Activated CD4-positive, alpha-beta memory T cell treated with anti-CD3 and anti-CD28 coated beads, Interleukin-2, amount 10 ng/mL, durations not matched to agents 7 days and 5 days (primary cell): ENCODE measurements around the gene TMEM201. TPM values are rescaled to one million over a fixed set of nuclear protein-coding genes. Genes with fewer than 3 reads are reported as not detected.
A peak's percentile ranks its signal among the peaks of the same experiment; 100 is the strongest.

Experiments
- CTCF ChIA-PET: fragments of 350-600 bp; sonication (Branson Sonifier 250); formaldehyde crosslinking; loops from one replicate; lab custom pipeline; 2021; ENCODE audit warnings: antibody characterized with exemption, inconsistent platforms; lab: Charles Lee
- POLR2A ChIA-PET: fragments of 350-600 bp; sonication (Branson Sonifier 250); formaldehyde crosslinking; loops from one replicate; lab custom pipeline; 2021; ENCODE audit warnings: antibody characterized with exemption; lab: Charles Lee
- DNase-seq: peaks from one replicate; pipeline ENCODE4 v3.0.0-alpha.2; 2020
- H3K27ac Mint-ChIP-seq: one replicate; pipeline ENCODE4 v1.8.0; 2021; ENCODE audit warnings: mild to moderate bottlenecking, mixed read lengths
- H3K27me3 Mint-ChIP-seq: one replicate; pipeline ENCODE4 v1.8.0; 2021; ENCODE audit warnings: mixed read lengths
- H3K36me3 Mint-ChIP-seq: one replicate; pipeline ENCODE4 v1.8.0; 2021; ENCODE audit warnings: low read depth, mixed read lengths
- H3K4me1 Mint-ChIP-seq: one replicate; pipeline ENCODE4 v1.8.0; 2021; ENCODE audit warnings: mixed read lengths
- H3K4me3 Mint-ChIP-seq: one replicate; pipeline ENCODE4 v1.8.0; 2021; ENCODE audit warnings: mild to moderate bottlenecking, mixed read lengths
- H3K9me3 Mint-ChIP-seq: one replicate; pipeline ENCODE4 v1.8.0; 2021; ENCODE audit warnings: mixed read lengths
- total RNA-seq, 2 experiments: library from RNA; stranded (reverse); gene quantifications; one replicate each; pipeline ENCODE4 v1.2.3, GENCODE V29; 2021

The TMEM201 gene, protein sequence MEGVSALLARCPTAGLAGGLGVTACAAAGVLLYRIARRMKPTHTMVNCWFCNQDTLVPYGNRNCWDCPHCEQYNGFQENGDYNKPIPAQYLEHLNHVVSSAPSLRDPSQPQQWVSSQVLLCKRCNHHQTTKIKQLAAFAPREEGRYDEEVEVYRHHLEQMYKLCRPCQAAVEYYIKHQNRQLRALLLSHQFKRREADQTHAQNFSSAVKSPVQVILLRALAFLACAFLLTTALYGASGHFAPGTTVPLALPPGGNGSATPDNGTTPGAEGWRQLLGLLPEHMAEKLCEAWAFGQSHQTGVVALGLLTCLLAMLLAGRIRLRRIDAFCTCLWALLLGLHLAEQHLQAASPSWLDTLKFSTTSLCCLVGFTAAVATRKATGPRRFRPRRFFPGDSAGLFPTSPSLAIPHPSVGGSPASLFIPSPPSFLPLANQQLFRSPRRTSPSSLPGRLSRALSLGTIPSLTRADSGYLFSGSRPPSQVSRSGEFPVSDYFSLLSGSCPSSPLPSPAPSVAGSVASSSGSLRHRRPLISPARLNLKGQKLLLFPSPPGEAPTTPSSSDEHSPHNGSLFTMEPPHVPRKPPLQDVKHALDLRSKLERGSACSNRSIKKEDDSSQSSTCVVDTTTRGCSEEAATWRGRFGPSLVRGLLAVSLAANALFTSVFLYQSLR
- 10 to 100 TPM; 12.4 to 13.4 TPM for total RNA-seq

DNA sequence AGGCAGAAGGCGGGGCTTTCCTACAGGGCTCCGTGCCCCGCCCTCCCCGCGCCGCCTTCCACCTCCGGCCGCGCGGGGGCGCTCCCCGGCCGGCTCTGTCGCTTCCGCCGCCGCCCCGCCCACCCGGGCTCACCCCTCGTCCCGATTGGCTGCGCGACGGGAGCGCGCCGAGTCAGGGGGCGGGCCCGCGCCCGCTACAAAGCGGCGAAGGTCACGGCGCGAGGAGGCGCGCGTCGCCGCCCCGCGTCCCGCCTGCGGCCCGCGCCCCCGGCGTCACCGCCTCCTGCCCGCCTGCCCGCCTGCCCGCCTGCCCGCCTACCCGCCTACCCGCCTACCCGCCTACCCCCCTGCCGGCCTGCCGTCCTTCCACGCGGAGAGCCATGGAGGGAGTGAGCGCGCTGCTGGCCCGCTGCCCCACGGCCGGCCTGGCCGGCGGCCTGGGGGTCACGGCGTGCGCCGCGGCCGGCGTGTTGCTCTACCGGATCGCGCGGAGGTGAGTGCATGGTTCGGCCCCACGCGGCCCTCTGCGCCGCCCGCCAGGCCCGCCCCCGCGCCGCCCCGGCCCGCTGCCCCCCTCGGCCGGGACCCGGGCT is at the start of gene TMEM201:
Gene TMEM201, plus strand, starts transcription at position 361 of the 593 bp plus-strand sequence. Its CDS starts 20 bp downstream, at position 381.
- Mint-ChIP-seq H3K36me3 (no peaks in the 10 kb centered on the region), H3K4me1 (peaks cover 34% of the 10 kb centered on the region), H3K27ac (peak within 1 kb of the TSS; percentile 67), H3K9me3 (no peaks in the 10 kb centered on the region), H3K4me3 (peak within 1 kb of the TSS; percentile 79), H3K27me3 (no peaks in the 10 kb centered on the region)
- CTCF ChIA-PET: interaction anchor here (0.8 to 2.2 kb wide), 10 partner anchors 9 to 527 kb away, joined by 3 to 7 read pairs (median 5); no protein-coding TSS in a partner anchor
- POLR2A ChIA-PET: interaction anchor here (1.3 to 1.5 kb wide), 2 partner anchors 27 to 127 kb away, joined by 6 read pairs; no protein-coding TSS in a partner anchor
- DNase-seq: peak; percentile 95

DNA sequence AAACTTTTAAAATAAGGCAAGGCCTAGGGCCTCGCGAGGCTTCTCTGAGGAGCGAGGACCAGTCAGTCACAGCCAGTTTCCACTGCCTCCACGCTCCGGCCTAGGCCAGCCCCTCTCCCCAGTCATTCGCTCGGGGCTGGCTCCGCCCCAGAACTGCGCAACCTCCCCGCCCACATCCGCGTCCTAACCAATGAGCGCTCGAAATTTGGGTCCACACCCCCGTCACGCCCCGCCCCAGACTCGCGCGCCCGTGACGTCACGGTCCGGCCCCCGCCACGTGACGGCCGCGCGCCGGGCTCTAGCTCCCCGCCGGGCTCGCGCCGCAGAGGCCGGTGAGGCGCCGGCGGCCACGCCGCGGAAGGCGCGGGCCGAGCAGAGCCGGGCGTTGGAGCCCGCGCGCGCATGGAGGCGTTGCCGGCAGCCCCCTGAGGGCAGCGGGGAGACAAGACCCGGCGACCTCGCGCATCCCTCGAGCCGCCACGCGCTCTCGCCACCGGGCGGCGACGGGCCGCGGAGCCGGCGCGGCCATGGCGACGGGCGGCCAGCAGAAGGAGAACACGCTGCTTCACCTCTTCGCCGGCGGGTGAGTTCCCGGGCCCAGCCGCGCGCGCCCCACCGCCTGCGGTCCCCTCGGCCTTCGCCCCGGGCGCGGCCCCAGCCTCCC is 49.4 kb upstream of the TMEM201 start, which contains the start of gene SLC25A33:
Gene SLC25A33, plus strand, starts transcription at position 301 of the 664 bp plus-strand sequence. Its CDS starts 227 bp downstream, at position 528.
- H3K9me3 Mint-ChIP-seq: no peaks in the 10 kb centered on the region
- H3K27ac Mint-ChIP-seq: peak within 1 kb of the TSS; percentile 68
- no peaks in the 10 kb centered on the region for H3K27me3 Mint-ChIP-seq
- peaks cover 5% of the 10 kb centered on the region for H3K36me3 Mint-ChIP-seq
- ChIA-PET POLR2A (interaction anchor here (0.6 to 1.1 kb wide), 4 partner anchors 10 to 305 kb away, joined by 3 to 5 read pairs (median 4); no protein-coding TSS in a partner anchor), CTCF (no interaction called here)
- peak; percentile 97 for DNase-seq
- H3K4me3 Mint-ChIP-seq: peak within 1 kb of the TSS; percentile 85
- H3K4me1 Mint-ChIP-seq: peaks cover 37% of the 10 kb centered on the region

DNA sequence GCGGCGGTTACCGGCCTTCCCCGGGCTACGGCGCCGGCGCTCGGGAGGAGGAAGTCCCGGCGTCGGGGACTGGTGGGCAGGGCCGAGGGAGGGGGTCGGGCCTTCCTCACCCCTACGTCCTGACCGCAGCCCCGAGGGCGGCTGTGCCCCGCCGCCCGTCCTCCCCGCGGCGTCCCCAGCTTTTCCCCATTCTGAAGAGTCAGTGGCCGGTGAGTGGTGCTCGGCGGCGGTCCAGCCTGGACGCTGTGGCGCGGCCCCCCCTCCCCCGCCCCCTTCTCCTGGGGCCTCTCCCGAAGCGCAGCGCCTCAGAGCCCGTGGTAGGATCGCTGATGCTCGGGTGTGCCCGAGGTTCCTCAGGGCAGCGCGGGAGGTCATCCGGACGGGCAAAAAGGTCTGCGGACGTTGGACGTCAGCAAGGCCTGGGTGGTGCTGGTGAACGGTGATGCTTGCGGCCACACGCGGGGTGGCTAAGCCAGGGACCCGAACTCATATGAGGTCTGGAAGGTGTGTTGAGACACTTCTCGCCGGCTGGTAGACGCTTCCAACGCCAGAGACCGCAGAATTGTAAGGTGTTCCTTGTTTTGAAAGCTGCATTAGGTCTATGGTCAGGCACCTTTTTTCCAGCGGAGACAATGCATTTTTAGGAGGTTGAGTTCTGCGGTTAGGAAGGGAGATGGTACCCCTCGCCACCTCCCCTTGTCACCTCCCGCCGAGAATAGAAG is 48.7 kb upstream of the TMEM201 start:
- Mint-ChIP-seq H3K9me3 (no peaks in the 10 kb centered on the region), H3K27me3 (no peaks in the 10 kb centered on the region), H3K4me1 (peaks cover 38% of the 10 kb centered on the region), H3K27ac (peak overlapping the region; percentile 68), H3K4me3 (peak overlapping the region; percentile 85), H3K36me3 (peaks cover 6% of the 10 kb centered on the region)
- ChIA-PET POLR2A (interaction anchor here (1.0 to 1.3 kb wide), 4 partner anchors 9 to 306 kb away, joined by 3 to 5 read pairs (median 4); no protein-coding TSS in a partner anchor), CTCF (no interaction called here)
- DNase-seq: peak; percentile 50

DNA sequence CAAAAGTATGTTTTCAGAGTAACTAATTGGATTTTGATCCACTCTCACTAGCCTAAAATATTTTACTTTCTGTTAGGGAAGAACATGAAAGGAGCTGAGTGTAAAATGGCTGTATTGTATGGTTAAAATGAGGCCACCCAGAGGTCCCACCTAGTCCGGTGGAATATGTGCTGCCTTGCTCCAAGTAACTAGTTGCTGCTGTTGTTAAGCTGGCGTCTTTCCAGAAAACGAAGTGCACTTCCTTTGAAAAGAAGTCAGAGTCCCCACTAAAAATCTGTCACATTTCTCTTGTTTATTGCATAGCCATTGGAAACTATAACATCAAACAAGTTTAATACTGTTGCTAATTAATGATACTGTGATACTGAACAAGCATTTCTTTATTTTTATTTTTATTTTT is 46.3 kb upstream of the TMEM201 start:
- no peaks in the 10 kb centered on the region for H3K9me3 Mint-ChIP-seq
- no peaks in the 10 kb centered on the region for H3K27me3 Mint-ChIP-seq
- H3K4me3 Mint-ChIP-seq: no peak overlapping the region
- H3K4me1 Mint-ChIP-seq: peaks cover 34% of the 10 kb centered on the region
- H3K36me3 Mint-ChIP-seq: peaks cover 7% of the 10 kb centered on the region
- ChIA-PET CTCF (interaction anchor here (0.6 to 0.7 kb wide), 2 partner anchors 22 to 44 kb away, joined by 3 read pairs; no protein-coding TSS in a partner anchor), POLR2A (no interaction called here)
- H3K27ac Mint-ChIP-seq: no peak overlapping the region
- DNase-seq: no peak

DNA sequence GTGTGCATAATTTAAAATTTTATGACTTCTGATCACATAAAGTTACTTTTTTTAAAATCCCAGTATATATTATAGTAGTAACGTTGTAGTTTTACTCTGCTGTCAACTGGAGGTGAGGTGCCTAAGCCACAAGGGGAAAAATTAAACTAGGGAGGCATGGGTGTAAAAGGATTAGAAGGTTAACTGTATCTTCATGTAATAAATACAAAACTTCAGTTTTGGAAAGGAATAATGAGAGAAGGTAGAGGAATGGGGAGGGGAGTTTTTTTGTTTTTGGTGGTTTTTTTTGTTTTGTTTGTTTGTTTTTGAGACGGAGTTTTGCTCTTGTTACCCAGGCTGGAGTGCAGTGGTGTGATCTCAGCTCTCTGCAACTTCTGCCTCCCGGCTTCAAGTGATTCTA is 43.8 kb upstream of the TMEM201 start:
- Mint-ChIP-seq H3K27ac (no peak overlapping the region), H3K27me3 (no peaks in the 10 kb centered on the region), H3K36me3 (peaks cover 7% of the 10 kb centered on the region), H3K4me1 (peaks cover 20% of the 10 kb centered on the region), H3K4me3 (no peak overlapping the region), H3K9me3 (no peaks in the 10 kb centered on the region)
- DNase-seq: no peak
- POLR2A ChIA-PET: no interaction called here
- CTCF ChIA-PET: no interaction called here

DNA sequence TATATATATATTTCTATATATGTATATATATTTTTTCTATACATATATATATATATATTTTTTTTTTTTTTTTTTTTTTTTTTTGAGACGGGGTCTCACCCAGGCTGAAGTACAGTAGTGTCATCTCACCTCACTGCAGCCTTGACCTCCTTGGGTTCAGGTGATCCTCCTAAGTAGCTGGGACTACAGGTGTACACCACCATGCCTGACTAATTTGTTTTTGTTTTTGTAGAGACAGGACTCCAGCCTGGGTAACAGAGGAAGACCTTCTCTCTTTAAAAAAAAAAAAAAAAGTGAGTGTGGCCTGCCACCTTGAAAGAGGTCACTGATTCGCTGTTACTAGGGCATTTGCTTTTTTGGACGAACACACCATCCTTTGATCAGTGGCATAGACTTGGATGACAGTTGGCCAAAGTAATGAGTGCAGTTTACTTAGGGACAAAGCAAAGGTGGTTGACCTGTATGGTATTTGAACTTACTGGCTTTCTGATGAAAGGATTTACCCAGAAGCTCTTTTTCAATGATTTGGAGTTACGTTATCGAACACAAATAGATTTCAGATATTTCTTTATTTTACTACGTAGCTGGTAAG is 38.7 kb upstream of the TMEM201 start:
- H3K36me3 Mint-ChIP-seq: no peaks in the 10 kb centered on the region
- H3K9me3 Mint-ChIP-seq: no peaks in the 10 kb centered on the region
- no peaks in the 10 kb centered on the region for H3K4me1 Mint-ChIP-seq
- H3K4me3 Mint-ChIP-seq: no peak overlapping the region
- no peak overlapping the region for H3K27ac Mint-ChIP-seq
- ChIA-PET CTCF (interaction anchor here (1.1 kb wide), 1 partner anchor 17 kb away, joined by 3 read pairs; no protein-coding TSS in a partner anchor), POLR2A (interaction anchor here (1.3 kb wide), 1 partner anchor 11 kb away, joined by 5 read pairs; the partner anchor contains the start of gene SLC25A33)
- no peaks in the 10 kb centered on the region for H3K27me3 Mint-ChIP-seq
- no peak for DNase-seq

DNA sequence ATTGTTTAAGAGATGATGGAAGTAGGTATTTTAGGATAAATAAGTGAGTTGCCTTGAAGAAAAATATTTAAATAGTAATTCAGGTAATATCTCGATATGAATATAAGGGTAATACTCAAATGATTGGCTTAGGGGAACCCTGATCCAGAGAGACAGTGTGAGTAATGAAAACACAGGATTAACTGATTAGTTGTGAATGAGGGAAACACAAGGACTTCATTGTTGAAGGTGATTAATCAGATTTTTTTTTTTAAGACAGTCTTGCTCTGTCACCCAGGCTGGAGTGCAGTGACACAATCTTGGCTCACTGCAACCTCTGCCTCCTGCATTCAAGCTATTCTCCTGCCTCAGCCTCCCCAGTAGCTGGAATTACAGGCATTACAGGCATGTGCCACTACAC is 36.7 kb upstream of the TMEM201 start:
- Mint-ChIP-seq H3K4me3 (no peak overlapping the region), H3K9me3 (no peaks in the 10 kb centered on the region), H3K36me3 (peaks cover 4% of the 10 kb centered on the region), H3K4me1 (no peaks in the 10 kb centered on the region), H3K27ac (no peak overlapping the region), H3K27me3 (no peaks in the 10 kb centered on the region)
- ChIA-PET CTCF (no interaction called here), POLR2A (interaction anchor here (1.2 kb wide), 1 partner anchor 13 kb away, joined by 3 read pairs; the partner anchor contains the start of gene SLC25A33)
- DNase-seq: no peak

DNA sequence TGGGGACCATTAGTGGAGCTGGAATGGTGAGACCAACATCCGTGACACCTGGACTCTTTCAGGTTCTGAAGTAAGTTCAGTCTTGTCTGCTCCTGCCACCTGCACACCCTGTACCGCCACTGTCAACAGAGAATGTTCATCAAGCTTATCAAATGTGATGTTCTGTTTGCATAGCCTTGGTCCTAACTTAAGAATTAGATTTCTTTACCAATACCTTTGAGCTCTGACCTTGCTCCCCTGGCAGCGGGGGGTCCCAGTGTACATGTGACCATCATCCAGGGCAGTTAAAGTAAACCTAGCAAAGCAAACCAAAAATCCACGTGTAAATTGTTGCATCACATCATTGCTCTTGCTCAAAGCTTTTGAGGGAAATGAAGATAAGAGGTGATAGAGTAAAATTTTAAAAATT is 35.0 kb upstream of the TMEM201 start:
- no peaks in the 10 kb centered on the region for H3K27me3 Mint-ChIP-seq
- ChIA-PET CTCF (interaction anchor here (0.6 to 2.0 kb wide), 4 partner anchors 13 to 319 kb away, joined by 3 to 4 read pairs (median 4); partner anchors contain the start of gene H6PD), POLR2A (no interaction called here)
- peaks cover 9% of the 10 kb centered on the region for H3K36me3 Mint-ChIP-seq
- no peak overlapping the region for H3K4me3 Mint-ChIP-seq
- no peaks in the 10 kb centered on the region for H3K9me3 Mint-ChIP-seq
- no peak for DNase-seq
- no peak overlapping the region for H3K27ac Mint-ChIP-seq
- H3K4me1 Mint-ChIP-seq: peaks cover 9% of the 10 kb centered on the region

DNA sequence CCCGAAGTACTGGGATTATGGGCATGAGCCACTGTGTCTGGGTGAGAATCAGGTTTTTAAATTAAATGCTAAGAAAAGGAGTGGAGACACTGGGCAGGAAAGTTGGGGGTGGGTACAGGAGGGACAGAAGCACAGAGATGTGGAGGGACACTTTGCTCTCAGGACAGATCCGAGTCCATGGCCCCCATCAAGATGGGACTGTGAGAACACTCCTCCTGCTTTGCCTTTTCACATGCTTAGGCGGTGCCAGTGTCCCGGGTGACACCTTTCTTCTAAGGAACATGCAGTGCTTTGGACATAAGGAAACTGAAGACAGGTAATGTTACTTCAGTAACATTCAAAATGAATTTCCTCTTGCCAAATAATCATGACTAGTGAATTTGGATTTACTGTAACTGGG is 32.8 kb upstream of the TMEM201 start:
- ChIA-PET POLR2A (no interaction called here), CTCF (interaction anchor here (1.3 kb wide), 1 partner anchor 18 kb away, joined by 3 read pairs; no protein-coding TSS in a partner anchor)
- peaks cover 9% of the 10 kb centered on the region for H3K36me3 Mint-ChIP-seq
- peaks cover 19% of the 10 kb centered on the region for H3K4me1 Mint-ChIP-seq
- H3K4me3 Mint-ChIP-seq: no peak overlapping the region
- no peak for DNase-seq
- no peaks in the 10 kb centered on the region for H3K27me3 Mint-ChIP-seq
- H3K9me3 Mint-ChIP-seq: no peaks in the 10 kb centered on the region
- no peak overlapping the region for H3K27ac Mint-ChIP-seq

DNA sequence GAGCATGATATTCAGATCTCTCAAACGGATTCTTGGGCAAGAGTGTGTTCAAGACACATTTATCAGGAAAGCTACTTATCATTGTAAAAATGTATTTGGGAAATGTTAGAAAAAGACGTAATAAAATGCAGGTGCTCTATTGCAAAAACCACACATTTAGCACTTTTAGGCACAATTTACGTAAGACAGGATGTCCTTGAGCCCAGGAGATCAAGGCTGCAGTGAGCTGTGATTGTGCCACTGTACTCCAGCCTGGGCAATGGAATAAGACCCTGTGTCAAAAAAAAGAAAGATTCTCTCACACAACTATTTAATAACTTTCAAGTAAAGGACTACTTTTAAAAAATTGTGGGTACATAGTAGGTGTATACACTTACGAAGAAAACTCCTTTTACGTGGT is 31.1 kb upstream of the TMEM201 start:
- H3K4me3 Mint-ChIP-seq: no peak overlapping the region
- H3K27me3 Mint-ChIP-seq: no peaks in the 10 kb centered on the region
- H3K9me3 Mint-ChIP-seq: no peaks in the 10 kb centered on the region
- ChIA-PET POLR2A (interaction anchor here (0.9 to 2.0 kb wide), 2 partner anchors 14 to 19 kb away, joined by 4 read pairs; partner anchors contain the start of gene SLC25A33), CTCF (interaction anchor here (0.8 to 1.3 kb wide), 3 partner anchors 63 to 361 kb away, joined by 3 read pairs; no protein-coding TSS in a partner anchor)
- peaks cover 19% of the 10 kb centered on the region for H3K4me1 Mint-ChIP-seq
- peaks cover 9% of the 10 kb centered on the region for H3K36me3 Mint-ChIP-seq
- DNase-seq: no peak
- H3K27ac Mint-ChIP-seq: no peak overlapping the region
